Brain microvascular endothelial cell (primary cell): ENCODE measurements around the gene SPEF1.

Experiments used
- DNase-seq: peaks from one replicate; pipeline ENCODE4 v3.0.0-alpha.2; 2020
- H3K27ac ChIP-seq: fragments of 250-450 bp; sonication (Bioruptor Pico); 2 replicates; pipeline ENCODE4 v1.5.1; 2020; ENCODE audit warnings: mild to moderate bottlenecking, moderate library complexity
- H3K27me3 ChIP-seq: fragments of 250-450 bp; sonication (Bioruptor Pico); replicated peaks from 2 replicates; pipeline ENCODE4 v1.5.1; 2020; ENCODE audit warnings: mild to moderate bottlenecking
- H3K36me3 ChIP-seq: fragments of 250-450 bp; sonication (Bioruptor Pico); replicated peaks from 2 replicates; pipeline ENCODE4 v1.5.1; 2020; ENCODE audit warnings: mild to moderate bottlenecking
- H3K4me3 ChIP-seq: 2 replicates; pipeline ENCODE4 v1.5.1; 2011; ENCODE audit warnings: low read depth, mild to moderate bottlenecking, control low read depth, low read length, moderate library complexity
- in situ Hi-C: cut with HindIII; loops from 2 replicates; pipeline ENCODE4 v1.10.0; 2017; ENCODE audit warnings: low sequenced_read_pairs, low pct_ligation_motif_present
- TF ChIP-seq, protein P1 (sequence below): IDR thresholded peaks from 2 replicates; pipeline ENCODE4 v1.5.1; 2011; ENCODE audit warnings: low read depth, mild to moderate bottlenecking, moderate library complexity, low read length, control low read depth, inconsistent platforms; ENCODE audit errors: missing control alignments

SPEF1 gene

DNA sequence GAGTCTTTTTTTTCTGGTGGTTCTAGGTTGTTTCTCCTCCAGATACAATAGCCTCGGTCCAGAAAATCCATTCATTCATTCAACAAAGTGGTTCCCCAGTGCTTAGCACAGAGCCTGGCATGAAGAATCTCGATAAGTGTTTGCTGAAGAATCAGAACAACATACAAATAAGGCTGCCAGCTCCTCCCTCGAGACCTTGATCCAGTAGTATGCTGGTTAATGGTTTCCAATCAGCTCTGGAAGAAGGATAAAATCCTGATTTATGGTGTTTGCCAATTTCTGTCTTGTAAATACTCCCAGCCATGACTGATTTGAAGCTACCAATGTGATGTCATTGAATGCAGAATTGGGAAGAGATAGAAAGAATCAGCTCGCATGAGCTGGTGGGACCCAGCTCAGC lies 45.5 kb downstream of the SPEF1 start:
- H3K36me3 ChIP-seq, result no peaks in the 10 kb centered on the region
- no peak overlapping the region for H3K4me3 ChIP-seq
- TF ChIP-seq, protein P1, sequence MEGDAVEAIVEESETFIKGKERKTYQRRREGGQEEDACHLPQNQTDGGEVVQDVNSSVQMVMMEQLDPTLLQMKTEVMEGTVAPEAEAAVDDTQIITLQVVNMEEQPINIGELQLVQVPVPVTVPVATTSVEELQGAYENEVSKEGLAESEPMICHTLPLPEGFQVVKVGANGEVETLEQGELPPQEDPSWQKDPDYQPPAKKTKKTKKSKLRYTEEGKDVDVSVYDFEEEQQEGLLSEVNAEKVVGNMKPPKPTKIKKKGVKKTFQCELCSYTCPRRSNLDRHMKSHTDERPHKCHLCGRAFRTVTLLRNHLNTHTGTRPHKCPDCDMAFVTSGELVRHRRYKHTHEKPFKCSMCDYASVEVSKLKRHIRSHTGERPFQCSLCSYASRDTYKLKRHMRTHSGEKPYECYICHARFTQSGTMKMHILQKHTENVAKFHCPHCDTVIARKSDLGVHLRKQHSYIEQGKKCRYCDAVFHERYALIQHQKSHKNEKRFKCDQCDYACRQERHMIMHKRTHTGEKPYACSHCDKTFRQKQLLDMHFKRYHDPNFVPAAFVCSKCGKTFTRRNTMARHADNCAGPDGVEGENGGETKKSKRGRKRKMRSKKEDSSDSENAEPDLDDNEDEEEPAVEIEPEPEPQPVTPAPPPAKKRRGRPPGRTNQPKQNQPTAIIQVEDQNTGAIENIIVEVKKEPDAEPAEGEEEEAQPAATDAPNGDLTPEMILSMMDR, result no peak
- in situ Hi-C loops, result no loop called here
- no peak for DNase-seq
- peaks cover 9% of the 10 kb centered on the region for H3K27me3 ChIP-seq
- H3K27ac ChIP-seq, result no peak overlapping the region

DNA sequence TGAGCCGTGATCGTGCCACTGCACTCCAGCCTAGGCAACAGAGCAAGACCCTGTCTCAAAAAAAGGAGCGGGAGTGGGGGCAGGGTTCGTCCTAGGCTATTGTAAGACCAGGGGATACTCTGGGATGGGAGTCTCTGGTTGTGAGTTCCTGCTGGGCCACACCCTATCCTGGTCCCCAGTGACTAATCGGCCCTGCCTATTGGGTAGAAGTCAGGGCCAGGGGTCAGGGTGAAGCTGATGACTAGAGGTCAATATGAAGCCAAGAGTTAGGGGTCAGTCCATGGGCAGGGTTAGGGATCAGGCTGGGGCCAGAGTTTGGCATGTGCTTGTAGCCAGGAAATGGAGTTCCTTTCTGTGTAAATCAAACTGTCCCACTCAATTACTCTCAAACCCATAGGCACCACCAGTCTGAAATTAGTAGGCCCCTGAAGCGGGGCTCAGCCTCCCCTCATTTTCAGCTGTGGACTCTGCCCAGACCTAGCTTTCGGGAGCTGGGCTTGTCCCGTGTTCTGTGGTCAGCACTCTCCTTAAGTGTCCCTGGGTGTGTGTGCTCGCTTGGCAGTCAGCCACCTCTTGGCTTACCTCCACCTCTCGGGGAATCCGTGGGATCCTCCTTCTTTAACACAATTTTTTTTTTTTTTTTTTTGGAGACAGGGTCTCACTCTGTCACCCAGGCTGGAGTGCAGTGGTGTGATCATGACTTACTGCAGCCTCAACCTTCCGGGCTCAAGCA lies 47.0 kb downstream of the SPEF1 start:
- Histone ChIP-seq H3K27ac (no peak overlapping the region), H3K4me3 (no peak overlapping the region), H3K27me3 (peaks cover 9% of the 10 kb centered on the region), H3K36me3 (no peaks in the 10 kb centered on the region)
- in situ Hi-C loops, result no loop called here
- no peak for DNase-seq
- TF ChIP-seq, protein P1, result no peak

DNA sequence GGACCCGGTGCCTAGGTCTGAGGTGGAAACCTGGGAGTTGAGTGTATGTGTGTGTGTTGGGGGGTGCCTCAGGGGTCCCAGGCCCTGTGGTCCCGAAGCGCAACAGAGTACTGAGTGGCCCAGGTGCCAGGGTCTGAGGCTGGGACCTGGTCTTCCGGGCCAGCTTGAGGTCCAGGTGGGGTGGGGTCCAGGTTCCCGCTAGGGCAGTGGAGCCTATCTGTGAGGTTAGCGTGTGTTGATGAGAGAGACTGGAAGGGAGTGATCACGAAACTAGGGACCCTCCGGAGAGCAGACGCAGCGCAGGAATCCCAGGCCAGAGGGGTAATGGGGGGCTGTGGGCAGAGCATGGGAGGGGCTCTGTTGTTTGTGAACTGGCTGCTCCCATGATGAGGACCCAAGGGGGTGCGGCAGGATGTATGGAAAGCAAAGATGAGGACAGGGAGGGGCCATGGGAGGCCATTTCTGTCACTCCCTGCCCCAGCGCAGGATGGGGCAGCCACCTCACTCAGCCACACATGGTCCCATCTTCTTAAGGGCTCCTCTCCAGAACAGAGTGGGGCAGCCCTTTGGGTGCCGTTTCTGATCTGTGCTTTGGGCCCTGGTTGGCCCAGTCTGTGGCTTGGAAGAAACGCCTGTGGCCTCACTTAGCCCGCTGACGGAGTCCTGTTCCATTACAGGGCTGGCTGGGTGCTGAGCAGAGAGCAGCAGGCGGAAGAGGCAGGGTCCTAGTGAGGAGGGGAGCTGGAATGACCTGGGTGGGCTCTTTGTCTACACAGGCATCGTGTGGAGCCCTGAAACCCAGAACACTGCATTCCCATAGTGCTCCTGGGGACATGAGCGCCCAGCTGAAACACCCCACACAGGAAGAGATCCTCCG lies 47.9 kb downstream of the SPEF1 start:
- Histone ChIP-seq H3K36me3 (no peaks in the 10 kb centered on the region), H3K27me3 (peaks cover 11% of the 10 kb centered on the region), H3K27ac (no peak overlapping the region), H3K4me3 (no peak overlapping the region)
- no peak for DNase-seq
- TF ChIP-seq, protein P1, result no peak
- in situ Hi-C loops, result no loop called here

DNA sequence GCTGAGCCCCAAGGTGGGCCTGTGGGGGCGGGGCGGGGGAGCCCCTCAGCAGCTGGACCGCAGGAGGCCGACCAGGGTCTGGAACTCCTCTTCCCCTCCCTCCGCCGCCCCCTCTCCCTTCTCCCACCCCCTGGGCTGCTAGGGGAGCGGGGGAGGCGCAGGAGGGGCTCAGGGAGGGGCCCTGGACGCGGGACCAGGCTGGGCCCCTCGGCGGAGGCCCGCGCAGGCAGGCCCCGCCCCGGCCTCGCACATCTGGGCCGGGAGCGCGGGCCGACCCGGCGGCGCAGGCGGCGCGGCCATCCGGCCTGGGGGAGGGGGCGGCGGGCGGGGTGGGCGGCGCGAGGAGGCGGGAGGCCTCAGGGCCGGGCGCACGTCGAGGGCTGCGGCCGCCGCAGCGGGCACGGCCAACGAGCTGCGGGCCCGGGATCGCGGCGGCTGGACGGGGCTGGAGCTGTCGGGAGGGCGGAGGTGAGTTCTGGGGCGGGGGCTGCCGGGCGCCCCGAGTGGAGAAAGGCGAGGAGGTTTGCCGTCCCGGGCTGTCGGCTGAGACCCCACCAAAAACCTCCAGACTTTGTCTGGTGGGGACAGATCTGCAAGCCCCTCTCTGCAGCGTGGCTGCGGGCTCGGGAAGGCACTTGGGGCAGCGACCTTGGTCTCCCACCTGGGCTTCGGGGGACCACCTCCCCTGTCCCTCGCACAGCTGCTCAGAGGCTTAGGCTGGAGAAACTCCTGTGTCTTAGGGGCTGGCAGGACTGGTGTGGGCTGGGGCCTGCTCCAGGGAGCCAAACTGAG lies 48.7 kb downstream of the SPEF1 start, which contains the start of gene HSPA12B:
Gene HSPA12B (plus strand): TSS at position 359 of the 792 bp plus-strand sequence. CDS start 5,990 bp downstream, outside the sequence.
- peaks cover 15% of the 10 kb centered on the region for H3K27me3 ChIP-seq
- DNase-seq, result no peak
- TF ChIP-seq, protein P1, result no peak
- no peaks in the 10 kb centered on the region for H3K36me3 ChIP-seq
- no peak within 1 kb of the TSS for H3K27ac ChIP-seq
- no peak within 1 kb of the TSS for H3K4me3 ChIP-seq
- in situ Hi-C loops, result no loop called here

DNA sequence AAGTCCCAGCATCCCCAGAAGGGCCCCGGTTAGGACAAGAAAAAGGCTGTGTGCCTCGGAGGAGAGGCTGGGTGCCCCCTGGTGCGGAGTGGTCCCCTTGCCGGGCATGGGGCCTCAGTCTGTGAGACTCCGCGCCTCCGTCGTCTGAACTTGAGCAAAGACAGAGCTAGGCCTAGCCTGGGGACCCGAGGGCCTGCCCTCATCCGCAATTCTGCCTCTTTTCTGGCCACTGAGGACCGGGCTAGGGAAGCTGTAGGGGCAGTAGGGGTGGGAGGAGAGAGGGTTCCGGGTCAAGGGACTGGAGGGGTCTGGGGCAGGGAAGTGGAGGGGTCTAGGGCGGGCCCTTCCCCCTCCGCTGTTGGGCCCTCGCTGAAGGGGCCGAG lies 49.3 kb downstream of the SPEF1 start:
- Histone ChIP-seq H3K36me3 (no peaks in the 10 kb centered on the region), H3K4me3 (no peak overlapping the region), H3K27me3 (peaks cover 20% of the 10 kb centered on the region), H3K27ac (no peak overlapping the region)
- no peak for DNase-seq
- in situ Hi-C loops, result no loop called here
- TF ChIP-seq, protein P1, result no peak
